Epithelial cell of proximal tubule (primary cell): ENCODE data around the gene AP1S3. TPM values are rescaled to one million over a fixed set of nuclear protein-coding genes. Genes with fewer than 3 reads are reported as not detected.

Experiments used
- DNase-seq: peaks from one replicate; pipeline ENCODE4 v3.0.0-alpha.2; 2011; ENCODE audit warnings: low read depth
- H3K4me3 ChIP-seq: 2 replicates; pipeline ENCODE4 v1.5.1; 2011; ENCODE audit warnings: low read depth, mild to moderate bottlenecking, low read length
- CTCF ChIP-seq: conservative IDR thresholded peaks from 2 replicates; pipeline ENCODE4 v1.5.1; 2012; ENCODE audit warnings: low read depth, mild to moderate bottlenecking, low read length
- total RNA-seq: library from RNA; depleted of rRNA; stranded (reverse); fragments of >200 nt; gene quantifications from 2 replicates; pipeline ENCODE4 v1.2.3, GENCODE V29; 2015

AP1S3 gene
- total RNA-seq, 1 donor from 2014 or later = 28.8 TPM

- H3K4me3 ChIP-seq = no peak overlapping the region
- DNase-seq = no peak
- no peak for TF ChIP-seq CTCF
Measured at GRCh38 chr2:223865124-223865523, 27.7 kb upstream of the AP1S3 start.

DNA sequence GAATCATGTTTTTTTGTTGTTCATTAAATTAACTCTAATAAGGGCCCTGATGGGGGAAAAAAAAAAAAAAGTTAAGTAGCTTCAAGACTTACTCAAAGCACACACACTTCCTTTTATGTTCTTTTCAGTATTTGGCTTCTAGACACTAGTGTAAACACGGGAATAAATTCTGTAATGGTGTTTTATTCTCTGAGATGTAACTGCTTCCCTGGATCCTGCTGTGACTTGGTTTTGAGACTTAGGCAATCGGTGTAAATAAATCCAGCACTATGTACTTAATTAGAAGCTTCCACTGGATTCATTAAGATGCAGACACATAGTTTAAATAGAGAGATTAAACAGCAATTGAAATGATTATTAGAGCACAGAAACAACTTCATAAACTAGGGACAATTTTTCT, 26.1 kb upstream of the AP1S3 start:
- no peak for TF ChIP-seq CTCF
- no peak overlapping the region for H3K4me3 ChIP-seq
- no peak for DNase-seq

GRCh38 chr2:223860809-223861738, 23.7 kb upstream of the AP1S3 start:
- TF ChIP-seq CTCF = peak; percentile 41
- no peak overlapping the region for H3K4me3 ChIP-seq
- peak; percentile 86 for DNase-seq

- DNase-seq = no peak
- TF ChIP-seq CTCF = no peak
Measured at GRCh38 chr2:223859070-223859469, 21.7 kb upstream of the AP1S3 start.

GRCh38 chr2:223856584-223856983, 19.2 kb upstream of the AP1S3 start:
- no peak overlapping the region for H3K4me3 ChIP-seq
- no peak for TF ChIP-seq CTCF
- no peak for DNase-seq

More at GRCh38 chr2:223859070-223859469, 21.7 kb upstream of the AP1S3 start:
- no peak overlapping the region for H3K4me3 ChIP-seq

- no peak for DNase-seq
- no peak overlapping the region for H3K4me3 ChIP-seq
- no peak for TF ChIP-seq CTCF
Measured at GRCh38 chr2:223856021-223856420, 18.6 kb upstream of the AP1S3 start.

DNA sequence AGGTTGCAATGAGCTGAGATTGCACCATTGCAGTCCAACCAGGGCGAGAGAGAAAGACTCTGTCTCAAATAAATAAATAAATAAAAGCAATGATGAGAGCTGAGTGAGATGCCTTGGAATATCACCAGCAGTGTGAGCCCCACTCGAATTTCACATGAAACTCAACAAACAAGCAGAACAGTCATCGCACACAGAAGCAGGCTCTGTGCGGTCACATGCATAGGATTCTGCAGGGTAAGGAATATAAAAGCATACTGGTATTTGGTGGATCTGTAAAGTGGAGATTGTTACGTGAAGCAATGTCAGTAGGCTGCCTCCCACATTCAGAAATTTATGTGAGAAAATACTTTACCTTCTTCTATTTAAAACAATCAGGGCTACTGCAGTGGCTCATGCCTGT, 18.0 kb upstream of the AP1S3 start:
- no peak overlapping the region for H3K4me3 ChIP-seq
- no peak for TF ChIP-seq CTCF
- no peak for DNase-seq
